GM12872 (cell line): ENCODE results near the gene PADI4.

Experiments used
- CTCF ChIP-seq: IDR thresholded peaks from 3 replicates; pipeline ENCODE4 v1.5.1; 2011; ENCODE audit warnings: low read depth, mild to moderate bottlenecking, low read length, moderate library complexity; ENCODE audit not compliant: insufficient read depth

PADI4 gene

GRCh38 chr1:17276568-17276967 lies 31.4 kb upstream of the PADI4 start:
- TF ChIP-seq CTCF: no peak

DNA sequence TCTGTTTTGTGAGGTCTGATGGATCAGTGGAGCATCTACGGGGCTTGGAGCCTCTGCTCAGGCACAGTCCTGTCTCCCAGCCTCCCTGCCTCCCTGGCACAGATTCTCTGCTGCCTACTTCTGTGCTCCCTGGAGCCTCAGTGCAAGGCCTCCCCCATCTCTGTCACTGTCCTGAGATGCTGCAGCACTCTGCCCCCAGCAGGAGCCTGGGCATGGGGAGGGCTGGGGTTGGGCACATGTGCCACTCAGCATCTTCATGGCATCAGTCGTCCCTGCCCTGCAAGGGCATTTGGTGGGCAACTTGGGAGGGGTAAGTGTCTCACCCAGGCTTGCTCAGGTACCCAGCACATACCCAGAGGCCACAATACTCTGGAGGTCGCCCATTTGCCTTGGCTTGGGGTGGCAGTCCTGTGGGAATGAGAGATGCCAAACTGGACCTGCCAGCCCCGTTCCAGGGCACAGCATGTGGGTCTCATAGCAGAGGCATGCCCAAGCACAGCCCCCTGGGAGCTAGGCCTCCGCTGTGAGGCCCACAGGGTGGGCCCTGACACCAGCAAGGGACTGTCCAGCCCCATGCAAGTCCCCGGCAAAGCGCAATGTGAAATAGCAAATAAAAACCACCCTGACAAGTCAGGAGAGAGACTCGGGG lies 30.4 kb upstream of the PADI4 start:
- TF ChIP-seq CTCF: no peak

- TF ChIP-seq CTCF: no peak
Measured at GRCh38 chr1:17278996-17279830, 28.8 kb upstream of the PADI4 start.

GRCh38 chr1:17280436-17280835 lies 27.6 kb upstream of the PADI4 start:
- no peak for TF ChIP-seq CTCF

GRCh38 chr1:17280894-17281293 lies 27.1 kb upstream of the PADI4 start:
- TF ChIP-seq CTCF: no peak

GRCh38 chr1:17281775-17282181 lies 26.2 kb upstream of the PADI4 start:
- no peak for TF ChIP-seq CTCF

DNA sequence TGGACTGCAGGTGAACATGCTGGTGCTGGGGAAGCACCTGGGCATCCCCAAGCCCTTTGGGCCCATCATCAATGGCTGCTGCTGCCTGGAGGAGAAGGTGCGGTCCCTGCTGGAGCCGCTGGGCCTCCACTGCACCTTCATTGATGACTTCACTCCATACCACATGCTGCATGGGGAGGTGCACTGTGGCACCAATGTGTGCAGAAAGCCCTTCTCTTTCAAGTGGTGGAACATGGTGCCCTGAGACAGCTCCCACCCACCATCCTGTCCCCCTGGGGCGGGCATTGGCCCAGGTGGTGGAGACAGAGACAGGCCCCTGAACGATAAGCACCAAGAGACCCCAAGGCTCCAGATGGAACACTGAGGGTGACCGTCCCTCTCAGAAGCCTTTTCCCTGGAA lies 25.2 kb upstream of the PADI4 start:
- no peak for TF ChIP-seq CTCF
